Activated CD8-positive, alpha-beta T cell treated with anti-CD3 and anti-CD28 coated beads for 36 hours (primary cell): ENCODE data around the gene CRACDL. TPM values are rescaled to one million over a fixed set of nuclear protein-coding genes. Genes with fewer than 3 reads are reported as not detected.

Experiments used
- ATAC-seq: fragments of 200-7000 bp; cut with Tn5 transposase; one replicate; pipeline ENCODE4 v1.10.0; 2021; ENCODE audit warnings: mild to moderate bottlenecking, moderate library complexity
- CTCF ChIA-PET: fragments of 350-600 bp; sonication (Branson Sonifier 250); formaldehyde crosslinking; loops from one replicate; lab custom pipeline; 2021; ENCODE audit warnings: antibody characterized with exemption; lab: Charles Lee
- POLR2A ChIA-PET: fragments of 350-600 bp; sonication (Branson Sonifier 250); formaldehyde crosslinking; loops from one replicate; lab custom pipeline; 2021; ENCODE audit warnings: antibody characterized with exemption; lab: Charles Lee
- DNase-seq: peaks from one replicate; pipeline ENCODE4 v3.0.0-alpha.2; 2020
- H3K27ac Mint-ChIP-seq: one replicate; pipeline ENCODE4 v1.8.0; 2021; ENCODE audit warnings: mild to moderate bottlenecking, mixed read lengths
- H3K27me3 Mint-ChIP-seq: one replicate; pipeline ENCODE4 v1.8.0; 2021; ENCODE audit warnings: mixed read lengths
- H3K36me3 Mint-ChIP-seq: one replicate; pipeline ENCODE4 v1.8.0; 2021; ENCODE audit warnings: low read depth, mixed read lengths
- H3K4me1 Mint-ChIP-seq: one replicate; pipeline ENCODE4 v1.8.0; 2021; ENCODE audit warnings: low read depth, mixed read lengths
- H3K4me3 Mint-ChIP-seq: one replicate; pipeline ENCODE4 v1.8.0; 2021; ENCODE audit warnings: mild to moderate bottlenecking, moderate library complexity, mixed read lengths
- H3K9me3 Mint-ChIP-seq: one replicate; pipeline ENCODE4 v1.8.0; 2021; ENCODE audit warnings: mixed read lengths
- intact Hi-C: fragments of 100-400 bp; cut with micrococcal nuclease; formaldehyde crosslinking; loops from one replicate; pipeline ENCODE4 v1.10.0; 2022
- total RNA-seq, 2 experiments: library from RNA; stranded (reverse); gene quantifications; one replicate each; pipeline ENCODE4 v1.2.3, GENCODE V29; 2021
- TF ChIP-seq, protein P1 (sequence below): fragments of 200-600 bp; IDR thresholded peaks from one replicate; pipeline ENCODE4 v1.8.0; 2022; ENCODE audit warnings: antibody characterized with exemption, mild to moderate bottlenecking

CRACDL gene
- total RNA-seq, 2 experiments from 2014 or later = 0.09 to 0.38 TPM

DNA sequence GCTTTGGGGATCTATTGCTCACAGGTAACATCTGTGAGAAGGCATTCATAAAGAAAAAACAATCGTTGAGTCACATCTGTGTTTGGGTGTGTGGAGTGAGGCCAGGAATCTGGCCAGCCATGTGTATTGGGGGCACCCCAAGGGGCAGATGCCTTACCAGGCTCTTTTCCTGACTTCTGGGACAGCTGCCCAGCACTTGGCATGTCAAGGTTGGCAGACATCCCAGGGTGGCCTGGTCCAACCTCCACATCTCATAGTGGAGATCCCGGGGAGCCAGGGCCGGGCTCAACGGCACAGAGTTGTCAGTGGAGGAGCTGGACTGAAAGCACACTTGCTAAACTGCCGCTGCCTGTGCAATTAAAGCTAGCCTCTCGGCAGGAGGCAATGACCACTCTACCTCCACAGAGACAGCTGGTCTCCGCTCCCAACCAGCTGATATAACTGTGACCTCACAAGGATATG is 129.8 kb downstream of the CRACDL start:
- ATAC-seq (no peak), DNase-seq (no peak)
- CTCF ChIA-PET = interaction anchor here (1.2 to 3.3 kb wide), 3 partner anchors 13 to 32 kb away, joined by 3 to 14 read pairs (median 8); no protein-coding TSS in a partner anchor
- no peaks in the 10 kb centered on the region for H3K36me3 Mint-ChIP-seq
- H3K4me3 Mint-ChIP-seq = no peak overlapping the region
- H3K27ac Mint-ChIP-seq = no peak overlapping the region
- POLR2A ChIA-PET = interaction anchor here (1.5 kb wide), 1 partner anchor 16 kb away, joined by 5 read pairs; no protein-coding TSS in a partner anchor
- TF ChIP-seq, protein P1, sequence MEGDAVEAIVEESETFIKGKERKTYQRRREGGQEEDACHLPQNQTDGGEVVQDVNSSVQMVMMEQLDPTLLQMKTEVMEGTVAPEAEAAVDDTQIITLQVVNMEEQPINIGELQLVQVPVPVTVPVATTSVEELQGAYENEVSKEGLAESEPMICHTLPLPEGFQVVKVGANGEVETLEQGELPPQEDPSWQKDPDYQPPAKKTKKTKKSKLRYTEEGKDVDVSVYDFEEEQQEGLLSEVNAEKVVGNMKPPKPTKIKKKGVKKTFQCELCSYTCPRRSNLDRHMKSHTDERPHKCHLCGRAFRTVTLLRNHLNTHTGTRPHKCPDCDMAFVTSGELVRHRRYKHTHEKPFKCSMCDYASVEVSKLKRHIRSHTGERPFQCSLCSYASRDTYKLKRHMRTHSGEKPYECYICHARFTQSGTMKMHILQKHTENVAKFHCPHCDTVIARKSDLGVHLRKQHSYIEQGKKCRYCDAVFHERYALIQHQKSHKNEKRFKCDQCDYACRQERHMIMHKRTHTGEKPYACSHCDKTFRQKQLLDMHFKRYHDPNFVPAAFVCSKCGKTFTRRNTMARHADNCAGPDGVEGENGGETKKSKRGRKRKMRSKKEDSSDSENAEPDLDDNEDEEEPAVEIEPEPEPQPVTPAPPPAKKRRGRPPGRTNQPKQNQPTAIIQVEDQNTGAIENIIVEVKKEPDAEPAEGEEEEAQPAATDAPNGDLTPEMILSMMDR = no peak
- H3K9me3 Mint-ChIP-seq = no peaks in the 10 kb centered on the region
- intact Hi-C loops = no loop called here
- peaks cover 15% of the 10 kb centered on the region for H3K4me1 Mint-ChIP-seq
- no peaks in the 10 kb centered on the region for H3K27me3 Mint-ChIP-seq

DNA sequence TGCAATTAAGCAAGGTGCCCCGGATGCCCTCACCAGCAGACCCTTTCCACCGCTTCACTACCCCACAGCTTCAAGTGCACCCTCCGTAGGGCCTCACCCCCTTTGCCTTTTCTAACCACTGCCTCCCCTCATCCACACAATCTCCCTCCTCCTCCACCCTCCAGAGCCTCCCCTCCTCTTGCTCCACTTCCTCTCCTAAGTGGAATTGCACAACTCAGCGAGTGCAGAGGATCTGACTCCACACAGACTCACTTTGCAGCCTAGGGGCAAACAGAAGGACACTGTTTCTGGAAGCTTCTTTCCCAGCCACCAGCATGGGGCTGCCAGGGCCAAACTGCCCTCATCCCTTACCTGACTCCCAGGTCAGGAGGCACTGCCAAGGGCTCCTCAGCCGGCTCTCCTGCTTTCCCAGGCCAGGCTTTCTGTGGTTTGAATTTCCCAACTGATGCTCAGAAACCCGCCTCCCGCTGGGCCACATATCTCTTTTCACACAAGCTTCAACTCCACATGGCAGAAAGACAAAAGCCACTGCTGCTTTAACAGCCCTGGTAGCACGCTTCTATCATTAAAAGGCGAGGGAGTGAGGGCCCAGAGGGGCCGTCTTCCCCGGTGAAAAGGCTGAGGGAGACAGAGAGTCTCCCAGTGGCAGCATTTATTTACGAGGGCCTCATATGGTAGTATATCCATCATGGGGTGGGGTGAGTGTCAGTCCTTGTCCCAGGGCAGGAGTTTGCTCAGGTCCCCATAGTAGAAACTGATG is 130.4 kb downstream of the CRACDL start:
- ChIA-PET CTCF (interaction anchor here (0.6 to 3.3 kb wide), 2 partner anchors 16 to 536 kb away, joined by 3 to 14 read pairs; no protein-coding TSS in a partner anchor), POLR2A (interaction anchor here (0.8 kb wide), 1 partner anchor 12 kb away, joined by 3 read pairs; no protein-coding TSS in a partner anchor)
- intact Hi-C loops = no loop called here
- H3K27ac Mint-ChIP-seq = no peak overlapping the region
- no peaks in the 10 kb centered on the region for H3K36me3 Mint-ChIP-seq
- H3K27me3 Mint-ChIP-seq = no peaks in the 10 kb centered on the region
- H3K4me3 Mint-ChIP-seq = no peak overlapping the region
- ATAC-seq (no peak), DNase-seq (no peak)
- peaks cover 15% of the 10 kb centered on the region for H3K4me1 Mint-ChIP-seq
- TF ChIP-seq, protein P1 = no peak
- H3K9me3 Mint-ChIP-seq = no peaks in the 10 kb centered on the region

DNA sequence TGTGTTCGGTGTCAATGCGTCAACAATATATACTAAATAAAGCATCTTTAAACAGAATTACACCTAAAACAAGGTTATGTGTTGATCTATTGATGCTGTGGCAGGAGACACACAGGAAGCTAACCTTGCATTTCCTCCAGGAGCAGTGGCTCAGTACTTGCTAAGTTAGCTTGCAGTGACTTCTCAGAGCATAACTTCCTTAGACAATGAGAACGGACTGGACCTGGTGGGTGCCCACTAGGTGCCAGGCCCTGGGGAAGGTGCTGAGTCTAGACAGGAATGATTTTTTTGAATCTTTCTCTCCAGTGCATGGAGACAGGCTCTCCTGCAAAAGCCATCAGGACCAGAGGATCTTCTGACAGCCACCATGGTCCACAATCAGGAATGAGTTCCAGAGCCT is 131.3 kb downstream of the CRACDL start:
- H3K9me3 Mint-ChIP-seq = no peaks in the 10 kb centered on the region
- no peak overlapping the region for H3K27ac Mint-ChIP-seq
- intact Hi-C loops = no loop called here
- DNase-seq = no peak
- ChIA-PET CTCF (interaction anchor here (1.8 kb wide), 1 partner anchor 14 kb away, joined by 5 read pairs; no protein-coding TSS in a partner anchor), POLR2A (no interaction called here)
- no peaks in the 10 kb centered on the region for H3K27me3 Mint-ChIP-seq
- H3K36me3 Mint-ChIP-seq = no peaks in the 10 kb centered on the region
- no peak overlapping the region for H3K4me3 Mint-ChIP-seq
- peaks cover 15% of the 10 kb centered on the region for H3K4me1 Mint-ChIP-seq
- TF ChIP-seq, protein P1 = no peak
- ATAC-seq = no peak

DNA sequence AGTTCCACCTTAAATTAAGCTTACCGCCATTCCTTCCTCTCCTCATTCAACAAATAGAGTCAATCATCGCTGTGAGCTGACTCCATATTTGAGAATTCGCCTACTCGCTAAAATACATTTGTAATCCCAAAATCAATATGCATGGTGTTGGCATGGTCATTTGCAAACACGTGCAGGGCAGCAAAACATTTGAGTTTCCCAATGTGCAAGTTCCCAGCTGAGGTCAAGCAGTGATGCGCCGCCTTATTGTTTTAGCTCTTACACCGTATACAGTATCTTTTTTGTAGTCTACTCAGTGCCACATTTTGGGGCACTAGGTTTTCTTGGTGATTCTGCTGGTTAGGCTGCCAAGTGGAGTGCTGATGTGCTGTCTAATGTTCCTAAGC is 131.8 kb downstream of the CRACDL start:
- DNase-seq = no peak
- Mint-ChIP-seq H3K4me3 (no peak overlapping the region), H3K36me3 (no peaks in the 10 kb centered on the region), H3K27me3 (no peaks in the 10 kb centered on the region), H3K4me1 (peaks cover 15% of the 10 kb centered on the region), H3K27ac (no peak overlapping the region), H3K9me3 (no peaks in the 10 kb centered on the region)
- TF ChIP-seq, protein P1 = no peak
- ChIA-PET CTCF (interaction anchor here (1.2 to 1.8 kb wide), 2 partner anchors 13 to 15 kb away, joined by 3 to 5 read pairs; no protein-coding TSS in a partner anchor), POLR2A (no interaction called here)
- no peak for ATAC-seq
- intact Hi-C loops = no loop called here
